K562 (cell line): ENCODE data around the gene CCDC78. TPM values are rescaled to one million over a fixed set of nuclear protein-coding genes. Genes with fewer than 3 reads are reported as not detected.

ENCODE experiments used
- ARHGAP35 ChIP-seq: fragments of 450-650 bp; IDR thresholded peaks from 2 replicates; pipeline ENCODE4 v1.6.1; 2018; ENCODE audit not compliant: partially characterized antibody
- ARID2 ChIP-seq: fragments of 450-650 bp; IDR thresholded peaks from 2 replicates; pipeline ENCODE4 v1.6.1; 2017; ENCODE audit warnings: antibody characterized with exemption, mild to moderate bottlenecking
- CREBBP ChIP-seq: IDR thresholded peaks from one replicate; pipeline ENCODE4 v1.6.1; 2012; ENCODE audit warnings: low read depth, mild to moderate bottlenecking, control low read depth, inconsistent platforms, low read length
- CREM ChIP-seq: IDR thresholded peaks from 2 replicates; pipeline ENCODE4 v1.6.1; 2014; ENCODE audit warnings: antibody characterized with exemption, low read depth
- ERF ChIP-seq: fragments of 450-650 bp; formaldehyde crosslinking; IDR thresholded peaks from 2 replicates; pipeline ENCODE4 v1.4.0; 2020; ENCODE audit warnings: mild to moderate bottlenecking, mixed read lengths
- ESRRA ChIP-seq: fragments of 450-650 bp; IDR thresholded peaks from 2 replicates; pipeline ENCODE4 v1.6.1; 2014; ENCODE audit warnings: low read depth, mild to moderate bottlenecking, moderate library complexity, borderline replicate concordance
- GTF2E2 ChIP-seq: fragments of 200-800 bp; sonication (Bioruptor generic); IDR thresholded peaks from 2 replicates; pipeline ENCODE4 v1.6.1; 2016; ENCODE audit warnings: missing genetic modification characterization, missing compliant biosample characterization
- HDAC2 ChIP-seq: fragments of 450-650 bp; IDR thresholded peaks from 2 replicates; pipeline ENCODE4 v1.6.1; 2016; ENCODE audit warnings: mild to moderate bottlenecking
- MEIS2 ChIP-seq: fragments of 450-650 bp; IDR thresholded peaks from 2 replicates; pipeline ENCODE4 v1.6.1; 2014; ENCODE audit warnings: mild to moderate bottlenecking; ENCODE audit not compliant: partially characterized antibody
- SMAD3 ChIP-seq: fragments of 450-650 bp; formaldehyde crosslinking; conservative IDR thresholded peaks from 2 replicates; pipeline ENCODE4 v1.4.0; 2020; ENCODE audit warnings: mild to moderate bottlenecking
- TAF9B ChIP-seq: fragments of 450-650 bp; IDR thresholded peaks from 2 replicates; pipeline ENCODE4 v1.6.1; 2018; ENCODE audit warnings: mild to moderate bottlenecking; ENCODE audit not compliant: partially characterized antibody
- ZBTB7A ChIP-seq: IDR thresholded peaks from 2 replicates; pipeline ENCODE4 v1.6.1; 2011; ENCODE audit warnings: low read depth, mild to moderate bottlenecking, low read length, moderate library complexity, borderline replicate concordance; ENCODE audit not compliant: control insufficient read depth
- ZNF133 ChIP-seq: fragments of 250-450 bp; sonication (Bioruptor Pico); IDR thresholded peaks from 2 replicates; pipeline ENCODE4 v1.4.0; 2020; ENCODE audit warnings: mild to moderate bottlenecking
- ZNF282 ChIP-seq: sonication (generic); formaldehyde crosslinking; IDR thresholded peaks from 2 replicates; pipeline ENCODE4 v1.8.1; 2023; ENCODE audit warnings: missing genetic modification reagents
- ZNF384 ChIP-seq: IDR thresholded peaks from 2 replicates; pipeline ENCODE4 v1.6.1; 2012; ENCODE audit warnings: low read depth, low read length, improper control_type of control experiment
- ZNF436 ChIP-seq: fragments of 250-450, 450-650 bp; sonication (Bioruptor Pico); formaldehyde crosslinking; IDR thresholded peaks from 2 replicates; pipeline ENCODE4 v1.7.0; 2020; ENCODE audit warnings: mild to moderate bottlenecking
- ZNF79 ChIP-seq: fragments of 250-450 bp; sonication (Bioruptor Pico); IDR thresholded peaks from 2 replicates; pipeline ENCODE4 v1.4.0; 2020; ENCODE audit warnings: low read depth, mild to moderate bottlenecking, moderate library complexity
- polyA plus RNA-seq, 8 experiments: library from polyadenylated mRNA; depleted of rRNA in 4 of 8; stranded (reverse) in 5 of 8; unstranded in 3 of 8; fragments of >200 nt; fragmentation: Nextera tagmentation in 2 of 8; fragmentation: Illumina TruSeq in 1 of 8; extraction: Ambion mirVana in 2 of 8; extraction: Trizol in 1 of 8; gene quantifications; 2 replicates each; pipeline versions ENCODE4 v1.2.1 to v1.2.3, GENCODE V29; 2011 to 2014; ENCODE audit warnings: inconsistent platforms in 1 of 8, missing spikeins in 1 of 8
- total RNA-seq, 7 experiments: library from RNA; depleted of rRNA in 6 of 7; stranded (reverse); fragments of >200 nt in 6 of 7; fragmentation: Illumina TruSeq in 2 of 7; extraction: Trizol in 2 of 7; gene quantifications; 2 replicates each; pipeline versions ENCODE4 v1.2.1 to v1.2.3, GENCODE V29; 2011 to 2021; ENCODE audit warnings: low replicate concordance in 1 of 7
- TF ChIP-seq, protein P1 (sequence below): fragments of 450-650 bp; formaldehyde crosslinking; IDR thresholded peaks from 2 replicates; pipeline ENCODE4 v1.4.0; 2020; ENCODE audit warnings: mild to moderate bottlenecking, moderate library complexity
- TF ChIP-seq, protein P2 (sequence below): sonication (generic); formaldehyde crosslinking; IDR thresholded peaks from 2 replicates; pipeline ENCODE4 v1.8.0; 2022; ENCODE audit warnings: missing genetic modification reagents, mild to moderate bottlenecking, moderate library complexity, borderline replicate concordance
- TF ChIP-seq, protein P3 (sequence below): fragments of 450-650 bp; conservative IDR thresholded peaks from 2 replicates; pipeline ENCODE4 v1.6.1; 2016; ENCODE audit warnings: missing genetic modification characterization, low read depth, mild to moderate bottlenecking, control low read depth, missing compliant biosample characterization
- TF ChIP-seq, protein P4 (sequence below): fragments of 450-650 bp; IDR thresholded peaks from 2 replicates; pipeline ENCODE4 v1.6.1; 2016
- TF ChIP-seq, protein P5 (sequence below): fragments of 250-450 bp; sonication (Bioruptor Pico); IDR thresholded peaks from 2 replicates; pipeline ENCODE4 v1.8.0; 2021; ENCODE audit warnings: borderline replicate concordance, mild to moderate bottlenecking, moderate library complexity; ENCODE audit not compliant: poor library complexity, severe bottlenecking

CCDC78 gene
- total and polyA plus RNA-seq, 9 of the 15 experiments (the other 6 are each of a cell fraction or from before 2014, with no cell fraction given), result 0.24 to 17.7 (median 2.9) TPM

DNA sequence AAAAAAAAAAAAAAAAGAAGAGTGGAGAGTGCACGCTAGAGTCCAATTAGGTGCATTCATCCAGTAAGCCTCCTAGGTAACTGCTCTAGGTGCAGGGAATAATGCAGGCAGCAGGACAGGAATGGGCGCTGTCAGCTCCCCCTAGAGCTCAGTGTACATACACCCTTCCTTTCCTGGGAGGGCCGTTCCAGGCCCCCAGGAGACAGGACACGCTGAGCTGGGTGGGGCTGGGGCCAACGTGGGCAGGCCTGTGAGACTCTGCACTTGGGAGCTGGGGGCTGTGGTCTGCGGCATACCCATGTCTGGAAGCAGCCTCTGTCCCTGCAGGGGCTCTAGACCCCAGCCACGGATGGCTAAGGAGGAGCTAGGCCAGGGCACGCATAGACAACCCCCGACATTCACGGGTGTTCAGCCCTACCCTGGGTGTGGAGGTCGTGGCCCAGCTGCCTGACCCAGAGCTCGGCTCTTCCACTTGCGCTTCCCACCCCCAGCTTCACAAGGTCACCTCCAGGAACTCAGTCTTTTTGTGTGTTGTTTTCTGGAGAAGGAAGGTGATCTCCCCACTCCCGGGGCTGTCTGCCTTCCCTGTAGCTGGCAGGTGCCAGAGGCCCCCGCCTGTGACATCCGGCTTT is 6.3 kb downstream of the CCDC78 start (continued):
- TF ChIP-seq, protein P1, sequence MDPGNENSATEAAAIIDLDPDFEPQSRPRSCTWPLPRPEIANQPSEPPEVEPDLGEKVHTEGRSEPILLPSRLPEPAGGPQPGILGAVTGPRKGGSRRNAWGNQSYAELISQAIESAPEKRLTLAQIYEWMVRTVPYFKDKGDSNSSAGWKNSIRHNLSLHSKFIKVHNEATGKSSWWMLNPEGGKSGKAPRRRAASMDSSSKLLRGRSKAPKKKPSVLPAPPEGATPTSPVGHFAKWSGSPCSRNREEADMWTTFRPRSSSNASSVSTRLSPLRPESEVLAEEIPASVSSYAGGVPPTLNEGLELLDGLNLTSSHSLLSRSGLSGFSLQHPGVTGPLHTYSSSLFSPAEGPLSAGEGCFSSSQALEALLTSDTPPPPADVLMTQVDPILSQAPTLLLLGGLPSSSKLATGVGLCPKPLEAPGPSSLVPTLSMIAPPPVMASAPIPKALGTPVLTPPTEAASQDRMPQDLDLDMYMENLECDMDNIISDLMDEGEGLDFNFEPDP (CRISPR knock-in tag), result no peak
- TF ChIP-seq ZNF133 (CRISPR knock-in tag) (no peak), ZBTB7A (peak; percentile 45; the same call in 1 of the 2 replicates), MEIS2 (no peak), CREBBP (no peak), ZNF436 (CRISPR knock-in tag) (no peak), HDAC2 (no peak), TAF9B (no peak), GTF2E2 (tag) (no peak), ZNF79 (CRISPR knock-in tag) (no peak), ARID2 (no peak), CREM (peak; percentile 46), ZNF282 (CRISPR knock-in tag) (no peak), ESRRA (peak; percentile 77; the same call in 1 of the 2 replicates), ERF (CRISPR knock-in tag) (0 out of 2 replicates have a peak, but pooled peaks have one; percentile 23), SMAD3 (CRISPR knock-in tag) (no peak), ZNF384 (peak; percentile 63), ARHGAP35 (no peak)
- TF ChIP-seq, protein P2, sequence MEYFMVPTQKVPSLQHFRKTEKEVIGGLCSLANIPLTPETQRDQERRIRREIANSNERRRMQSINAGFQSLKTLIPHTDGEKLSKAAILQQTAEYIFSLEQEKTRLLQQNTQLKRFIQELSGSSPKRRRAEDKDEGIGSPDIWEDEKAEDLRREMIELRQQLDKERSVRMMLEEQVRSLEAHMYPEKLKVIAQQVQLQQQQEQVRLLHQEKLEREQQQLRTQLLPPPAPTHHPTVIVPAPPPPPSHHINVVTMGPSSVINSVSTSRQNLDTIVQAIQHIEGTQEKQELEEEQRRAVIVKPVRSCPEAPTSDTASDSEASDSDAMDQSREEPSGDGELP (CRISPR knock-in tag), result no peak
- TF ChIP-seq, protein P3, sequence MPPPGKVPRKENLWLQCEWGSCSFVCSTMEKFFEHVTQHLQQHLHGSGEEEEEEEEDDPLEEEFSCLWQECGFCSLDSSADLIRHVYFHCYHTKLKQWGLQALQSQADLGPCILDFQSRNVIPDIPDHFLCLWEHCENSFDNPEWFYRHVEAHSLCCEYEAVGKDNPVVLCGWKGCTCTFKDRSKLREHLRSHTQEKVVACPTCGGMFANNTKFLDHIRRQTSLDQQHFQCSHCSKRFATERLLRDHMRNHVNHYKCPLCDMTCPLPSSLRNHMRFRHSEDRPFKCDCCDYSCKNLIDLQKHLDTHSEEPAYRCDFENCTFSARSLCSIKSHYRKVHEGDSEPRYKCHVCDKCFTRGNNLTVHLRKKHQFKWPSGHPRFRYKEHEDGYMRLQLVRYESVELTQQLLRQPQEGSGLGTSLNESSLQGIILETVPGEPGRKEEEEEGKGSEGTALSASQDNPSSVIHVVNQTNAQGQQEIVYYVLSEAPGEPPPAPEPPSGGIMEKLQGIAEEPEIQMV (tag), result no peak
- TF ChIP-seq, protein P4, sequence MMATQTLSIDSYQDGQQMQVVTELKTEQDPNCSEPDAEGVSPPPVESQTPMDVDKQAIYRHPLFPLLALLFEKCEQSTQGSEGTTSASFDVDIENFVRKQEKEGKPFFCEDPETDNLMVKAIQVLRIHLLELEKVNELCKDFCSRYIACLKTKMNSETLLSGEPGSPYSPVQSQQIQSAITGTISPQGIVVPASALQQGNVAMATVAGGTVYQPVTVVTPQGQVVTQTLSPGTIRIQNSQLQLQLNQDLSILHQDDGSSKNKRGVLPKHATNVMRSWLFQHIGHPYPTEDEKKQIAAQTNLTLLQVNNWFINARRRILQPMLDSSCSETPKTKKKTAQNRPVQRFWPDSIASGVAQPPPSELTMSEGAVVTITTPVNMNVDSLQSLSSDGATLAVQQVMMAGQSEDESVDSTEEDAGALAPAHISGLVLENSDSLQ, result no peak
- TF ChIP-seq, protein P5, sequence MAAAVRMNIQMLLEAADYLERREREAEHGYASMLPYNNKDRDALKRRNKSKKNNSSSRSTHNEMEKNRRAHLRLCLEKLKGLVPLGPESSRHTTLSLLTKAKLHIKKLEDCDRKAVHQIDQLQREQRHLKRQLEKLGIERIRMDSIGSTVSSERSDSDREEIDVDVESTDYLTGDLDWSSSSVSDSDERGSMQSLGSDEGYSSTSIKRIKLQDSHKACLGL (CRISPR knock-in tag), result no peak
